SU-DHL-6 (cell line): Measurements from ENCODE around the gene SLC39A11.

Experiments
- CTCF ChIP-seq: fragments of 200-600 bp; sonication (generic); IDR thresholded peaks from one replicate; pipeline ENCODE4 v1.5.1; 2017; ENCODE audit warnings: antibody characterized with exemption, mild to moderate bottlenecking, low read length, moderate library complexity; ENCODE audit not compliant: insufficient read depth, poor library complexity, severe bottlenecking
- EZH2phosphoT487 ChIP-seq: fragments of 200-600 bp; sonication (generic), shearing (Covaris generic); conservative IDR thresholded peaks from 2 replicates; pipeline ENCODE4 v1.6.1; 2018; ENCODE audit warnings: mild to moderate bottlenecking, antibody characterized with exemption, low read length, moderate library complexity, mixed read lengths

- no peak for TF ChIP-seq CTCF
- TF ChIP-seq EZH2phosphoT487 = no peak
These were observed at the start of gene SLC39A11 for GRCh38 chr17:73092523-73093135.
